ENCODE data around the gene CERS6.

The CERS6 gene

DNA sequence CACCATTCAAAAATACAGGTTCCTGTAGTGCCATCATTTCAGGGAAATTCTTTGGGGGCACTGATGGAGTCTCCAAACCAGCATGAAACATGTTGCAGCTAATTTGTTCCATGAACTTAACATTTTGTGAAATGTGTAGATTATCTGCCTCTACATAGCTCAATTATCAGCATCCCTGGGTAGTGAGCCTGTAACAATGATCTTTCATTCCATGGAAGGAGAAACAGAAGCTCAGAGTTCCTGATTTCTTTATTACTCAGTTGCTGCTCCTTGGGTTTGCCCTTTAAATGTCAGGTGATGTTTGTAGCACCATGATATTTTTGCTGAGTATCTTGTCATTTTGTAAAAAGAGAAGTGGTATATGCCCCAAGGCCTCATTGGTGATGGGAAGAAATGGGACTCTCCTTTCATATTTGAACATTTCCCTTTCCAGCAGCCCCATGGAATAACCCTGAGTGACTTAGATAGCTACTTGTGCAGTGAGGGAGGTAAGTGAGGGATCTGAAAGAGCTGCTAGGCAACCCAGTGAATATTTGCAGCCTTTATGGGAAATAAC, 146.9 kb downstream of the CERS6 start:
- DNase-seq (ENCODE audit: low spot score): no peak

DNA sequence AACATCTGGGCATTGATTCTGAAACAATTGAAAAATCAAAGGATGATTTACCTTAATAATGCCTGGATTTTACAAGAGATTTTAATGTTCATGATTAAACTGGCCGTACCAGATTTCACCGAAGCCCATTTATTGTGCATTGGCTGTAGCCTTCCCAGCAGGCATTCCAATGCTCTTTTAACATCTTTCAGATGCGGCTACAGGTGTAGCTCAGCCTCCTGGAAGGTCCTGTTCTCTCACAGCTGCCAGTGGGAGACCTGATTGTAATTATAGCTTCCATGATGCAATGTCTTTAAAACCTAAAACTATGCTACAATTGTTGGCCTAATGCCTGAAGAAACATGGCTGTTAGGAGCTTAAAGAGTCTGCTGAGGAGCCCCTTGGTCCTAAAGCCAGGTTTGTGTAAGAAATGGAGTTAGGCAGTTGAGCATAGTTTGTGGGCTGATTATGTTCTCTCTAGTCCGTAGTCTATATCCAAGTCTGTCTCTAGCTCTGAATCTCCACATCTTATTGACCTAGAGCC, 147.4 kb downstream of the CERS6 start:
- DNase-seq (ENCODE audit: low spot score): no peak

DNA sequence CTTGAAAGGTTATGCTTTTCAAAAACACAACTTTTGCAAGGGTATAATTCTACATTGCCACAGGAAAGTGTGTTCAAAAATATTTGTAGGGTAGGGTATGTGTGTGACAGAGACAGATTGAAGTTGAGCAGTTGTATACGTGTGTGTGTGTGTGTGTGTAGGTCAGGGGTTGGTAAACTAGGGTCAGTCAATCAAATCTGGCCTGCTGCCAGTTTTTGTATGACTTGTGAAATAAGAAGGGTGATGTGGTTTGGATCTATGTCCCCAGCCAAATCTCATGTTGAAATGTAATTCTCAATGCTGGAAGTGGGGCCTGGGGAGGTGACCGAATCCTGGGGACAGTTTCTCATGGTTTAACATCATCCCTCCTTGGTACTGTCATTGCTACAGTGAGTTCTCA, 148.2 kb downstream of the CERS6 start:
- no peak for DNase-seq (ENCODE audit: low spot score)

DNA sequence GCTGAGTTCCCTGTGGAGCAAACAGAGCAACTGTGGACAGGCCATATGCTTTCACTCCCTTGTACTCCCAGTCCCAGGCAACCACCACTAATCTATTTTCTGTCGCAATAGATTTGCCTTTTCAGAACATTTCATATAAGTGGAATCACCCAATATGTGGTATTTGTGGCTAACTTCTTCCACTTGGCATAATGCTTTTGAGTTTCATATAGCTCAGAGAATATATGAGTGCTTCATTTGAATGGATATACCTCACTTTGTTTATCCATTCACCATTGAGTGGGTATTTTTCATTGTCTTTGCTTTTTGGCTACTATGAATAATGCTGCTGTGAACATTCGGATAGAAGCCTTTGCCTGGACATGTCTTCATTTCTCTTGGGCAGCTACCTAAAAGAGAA, 151.9 kb downstream of the CERS6 start:
- no peak for DNase-seq (ENCODE audit: low spot score)

DNA sequence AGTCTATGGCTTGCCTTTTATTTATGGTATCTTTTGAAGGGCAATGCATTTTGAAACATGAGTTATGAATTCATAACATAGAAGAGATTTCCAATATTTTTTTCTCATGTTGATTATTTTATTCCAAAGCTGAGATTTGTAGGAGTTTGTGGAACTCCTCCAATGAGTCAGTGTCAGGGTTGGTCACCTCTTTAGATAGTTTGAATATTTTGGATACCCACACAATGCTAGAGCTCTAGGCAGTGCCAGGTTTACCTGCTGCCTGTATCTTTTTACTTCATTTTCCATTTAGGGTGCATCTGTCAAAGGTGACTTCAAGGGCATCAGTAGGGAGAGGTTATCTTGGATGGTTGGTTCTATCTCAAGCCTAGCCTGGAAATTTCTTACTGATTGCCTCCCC, 152.7 kb downstream of the CERS6 start:
- no peak for DNase-seq (ENCODE audit: low spot score)

DNA sequence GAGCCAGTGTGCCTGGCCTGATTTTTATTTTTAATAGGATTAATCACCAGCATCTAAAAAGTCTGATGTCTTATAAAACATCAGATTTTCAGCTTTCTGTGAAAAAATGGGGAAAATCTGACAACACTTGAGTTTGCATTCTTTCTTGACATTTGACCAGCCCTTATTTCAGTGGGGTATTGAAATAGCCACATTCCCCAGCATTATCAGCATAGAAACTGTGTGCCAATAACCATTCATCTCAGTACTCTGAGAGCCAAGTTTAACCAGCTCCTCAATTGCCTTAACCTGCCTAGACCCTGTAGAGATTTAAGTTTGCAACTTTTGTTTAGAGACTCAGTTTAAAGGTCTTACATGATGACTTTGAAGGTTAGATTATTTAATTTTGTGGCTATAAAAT, 155.0 kb downstream of the CERS6 start:
- no peak for DNase-seq (ENCODE audit: low spot score)

DNA sequence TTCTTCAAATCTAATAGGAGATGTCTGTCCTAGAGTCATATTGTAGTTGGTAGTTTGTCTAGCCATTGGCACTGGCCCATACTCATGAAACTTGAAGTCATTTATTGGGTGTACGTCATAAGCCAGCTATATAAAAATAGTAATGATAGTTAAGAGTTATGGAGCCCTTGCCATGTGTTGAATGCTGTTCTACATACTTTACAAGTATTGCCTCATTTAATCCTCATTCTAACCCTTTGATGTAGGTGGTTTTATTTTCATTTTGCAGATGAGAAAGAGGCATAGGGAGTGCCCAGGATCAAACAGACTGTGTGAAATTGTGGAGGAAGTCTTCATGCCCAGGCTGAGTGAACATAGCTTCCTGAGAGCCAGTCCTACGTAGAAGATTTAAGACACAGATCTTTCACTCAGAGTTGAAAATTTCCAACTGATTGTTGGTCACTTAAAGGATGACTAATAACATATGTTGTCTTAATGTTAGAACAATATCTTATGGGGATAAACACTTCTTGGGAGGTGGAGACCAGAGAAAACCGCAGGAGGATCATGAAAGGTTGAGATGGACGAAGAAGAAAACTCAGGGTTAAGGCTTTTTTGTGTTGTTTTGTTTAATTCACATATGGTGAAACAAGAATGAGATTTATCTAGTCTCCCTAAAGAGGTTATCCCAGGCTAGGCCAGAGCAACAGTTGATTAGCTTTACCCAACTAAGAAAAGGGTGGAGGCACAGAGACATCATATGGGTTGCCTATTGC, 156.0 kb downstream of the CERS6 start:
- no peak for DNase-seq (ENCODE audit: low spot score)

DNA sequence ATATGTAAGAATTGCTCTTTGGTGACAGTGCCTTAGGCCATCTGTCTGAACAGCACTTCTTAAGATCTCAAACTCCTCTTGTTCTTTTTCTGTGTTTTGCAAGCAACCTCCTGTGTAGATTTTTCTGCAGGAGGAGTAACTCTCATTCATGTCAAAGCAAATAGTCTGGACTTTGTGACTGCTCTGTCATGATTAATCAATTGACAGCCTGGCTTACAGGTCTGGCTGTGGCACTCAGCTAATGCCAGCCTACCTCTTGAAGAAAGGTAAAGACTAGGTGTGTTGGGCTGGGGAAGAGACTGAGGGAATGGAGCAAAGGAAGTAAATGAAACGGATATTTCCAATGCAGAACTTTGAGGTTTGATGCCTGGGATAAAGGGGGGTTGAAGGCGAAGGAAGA, 156.6 kb downstream of the CERS6 start:
- DNase-seq (ENCODE audit: low spot score): no peak

DNA sequence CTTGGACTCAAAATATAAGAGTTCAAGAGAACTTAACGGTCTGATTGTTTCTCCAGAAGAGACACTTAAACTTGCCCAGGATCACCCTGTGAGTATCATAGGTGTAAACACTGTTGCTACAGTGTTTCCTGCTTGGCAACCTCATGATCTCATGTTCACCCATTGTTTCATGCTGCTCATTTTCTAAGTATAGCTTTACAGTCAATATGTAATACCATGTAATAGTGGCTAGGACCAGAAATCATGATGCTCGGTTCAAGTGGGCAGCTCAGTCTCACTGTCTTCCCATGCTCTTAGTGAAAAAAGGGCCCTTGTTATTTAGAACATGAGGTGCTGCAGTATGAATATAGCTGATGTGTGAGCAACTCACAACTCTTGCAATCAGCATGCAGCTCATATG, 157.5 kb downstream of the CERS6 start:
- no peak for DNase-seq (ENCODE audit: low spot score)

DNA sequence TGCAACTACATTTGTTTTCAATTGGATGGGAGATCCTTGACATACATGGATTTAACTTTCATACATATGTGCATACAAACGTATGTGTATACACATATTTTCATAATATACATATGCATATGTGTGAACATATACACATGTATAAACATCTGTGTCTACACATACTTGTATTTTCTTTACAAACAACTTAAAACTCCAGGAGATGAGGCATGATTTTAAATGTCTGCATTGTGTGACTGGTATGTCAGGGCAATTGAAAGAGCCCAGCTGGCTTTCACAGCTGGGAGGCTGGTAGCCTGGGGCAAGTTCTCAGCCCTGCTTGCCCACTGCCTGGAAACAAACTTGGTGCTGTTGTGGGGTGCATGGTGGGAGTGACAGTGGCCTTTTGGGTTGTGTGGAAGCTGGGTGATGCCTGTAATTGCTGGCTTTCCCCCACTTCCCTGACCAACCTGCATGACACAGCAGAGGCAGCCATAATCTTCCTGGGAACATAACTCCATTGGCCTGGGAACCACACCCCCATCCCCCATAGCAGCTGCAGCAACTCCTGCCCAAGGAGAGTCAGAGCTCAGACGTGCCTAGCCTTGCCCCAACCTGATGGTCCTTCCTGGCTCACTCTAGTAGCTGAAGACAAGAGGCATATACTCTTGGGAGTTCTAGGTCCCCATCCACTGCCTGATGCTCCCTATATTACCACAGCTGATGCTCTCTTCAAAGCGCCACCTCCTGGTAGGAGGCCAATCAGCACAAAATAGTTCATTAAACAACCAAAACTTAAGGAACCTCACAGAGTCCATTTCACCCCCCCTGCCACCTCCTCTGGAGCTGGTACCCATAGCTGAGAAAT, 158.3 kb downstream of the CERS6 start:
- no peak for DNase-seq (ENCODE audit: low spot score)

DNA sequence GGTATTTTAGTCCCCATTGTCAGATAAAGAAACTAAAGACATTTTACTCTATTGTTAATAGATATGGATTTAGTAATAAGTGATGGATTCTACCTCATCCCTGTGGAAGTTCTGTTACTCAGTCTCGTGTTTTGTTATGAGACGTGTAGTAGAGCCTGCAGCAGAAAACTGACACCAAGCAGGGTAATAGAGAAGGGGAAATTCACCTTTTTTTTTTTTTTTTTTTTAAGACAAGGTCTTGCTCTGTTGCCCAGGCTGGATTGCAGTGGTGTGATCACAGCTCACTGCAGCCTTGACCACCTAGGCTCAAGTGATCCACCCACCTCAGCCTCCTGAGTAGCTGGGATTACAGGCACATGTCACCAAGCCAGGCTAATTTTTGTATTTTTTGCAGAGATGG, 164.5 kb downstream of the CERS6 start:
- DNase-seq (ENCODE audit: low spot score): no peak

DNA sequence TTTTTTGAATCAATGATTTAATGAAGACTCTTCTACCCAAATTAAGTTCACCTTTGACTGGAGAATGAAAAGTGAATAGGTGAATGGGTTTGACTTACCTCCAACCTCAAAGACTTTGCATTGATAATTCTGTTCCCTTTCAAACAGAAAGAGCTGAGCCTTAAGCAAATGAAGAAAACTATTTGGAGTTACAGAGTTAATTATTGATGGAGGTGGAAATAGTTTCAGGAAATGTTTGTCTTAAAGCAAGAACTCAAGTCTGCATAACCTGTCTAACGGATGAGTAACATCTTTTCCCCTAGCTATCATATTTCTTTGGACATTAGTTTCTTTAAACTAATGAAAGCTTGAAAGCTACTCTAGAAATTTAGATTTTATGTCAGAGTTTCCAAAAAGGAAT, 166.5 kb downstream of the CERS6 start:
- DNase-seq (ENCODE audit: low spot score): no peak

DNA sequence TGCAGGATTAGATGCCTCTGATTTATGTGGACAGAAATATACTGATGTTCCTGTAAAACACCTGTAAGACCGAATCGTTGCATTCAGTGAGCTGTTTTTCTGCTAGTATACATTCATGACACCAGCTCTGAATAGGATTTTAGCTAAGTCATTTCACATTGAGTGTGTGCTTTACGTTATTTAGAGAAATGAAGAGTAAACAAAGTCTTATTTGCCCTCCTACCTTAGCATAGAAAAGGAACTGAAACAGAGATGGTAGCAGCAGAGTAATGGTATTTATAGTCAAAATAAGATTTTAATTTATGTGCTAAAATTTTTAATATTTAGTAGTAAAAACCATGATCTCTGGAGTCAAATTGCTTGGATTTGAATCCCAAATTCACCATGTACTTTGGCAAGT, 168.0 kb downstream of the CERS6 start:
- no peak for DNase-seq (ENCODE audit: low spot score)

DNA sequence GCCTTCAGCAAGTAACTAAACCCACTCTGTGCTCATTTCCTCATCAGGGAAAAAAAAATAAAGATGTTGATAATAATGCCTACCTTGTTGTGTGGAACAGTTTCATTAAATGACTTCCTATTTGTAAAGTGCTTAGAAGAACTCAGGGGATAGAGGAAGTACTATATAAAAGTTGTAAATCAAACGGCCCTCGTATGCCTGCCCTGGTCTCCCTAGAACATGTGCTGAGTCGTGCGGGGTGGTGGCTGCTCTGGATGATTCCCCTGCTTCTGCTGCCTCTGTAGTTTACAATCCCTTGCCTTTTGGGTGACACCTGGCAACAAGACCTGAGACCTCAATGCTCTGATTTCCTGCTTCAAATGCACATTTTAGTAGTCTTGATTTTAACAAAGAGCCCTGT, 170.0 kb downstream of the CERS6 start:
- DNase-seq (ENCODE audit: low spot score): no peak

DNA sequence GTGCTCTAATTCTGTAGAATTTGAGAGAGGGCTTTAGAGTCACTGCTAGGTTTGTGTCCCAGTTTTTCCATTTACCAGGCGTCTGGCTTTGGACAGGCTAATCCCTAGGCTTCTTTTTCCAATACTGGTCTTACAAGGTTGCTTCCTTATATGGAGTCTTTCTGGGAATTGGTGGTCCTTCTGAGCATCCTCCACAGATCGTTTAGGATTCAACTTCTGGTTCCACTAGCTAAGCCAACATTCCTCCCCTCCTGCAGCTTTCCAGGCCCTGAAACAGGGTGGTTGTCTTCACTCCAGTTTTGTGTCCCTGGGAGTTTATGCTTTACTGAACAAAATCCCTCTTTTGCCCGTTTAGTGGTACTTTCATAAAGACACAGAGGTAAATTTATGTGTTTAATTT, 170.6 kb downstream of the CERS6 start:
- DNase-seq (ENCODE audit: low spot score): no peak

DNA sequence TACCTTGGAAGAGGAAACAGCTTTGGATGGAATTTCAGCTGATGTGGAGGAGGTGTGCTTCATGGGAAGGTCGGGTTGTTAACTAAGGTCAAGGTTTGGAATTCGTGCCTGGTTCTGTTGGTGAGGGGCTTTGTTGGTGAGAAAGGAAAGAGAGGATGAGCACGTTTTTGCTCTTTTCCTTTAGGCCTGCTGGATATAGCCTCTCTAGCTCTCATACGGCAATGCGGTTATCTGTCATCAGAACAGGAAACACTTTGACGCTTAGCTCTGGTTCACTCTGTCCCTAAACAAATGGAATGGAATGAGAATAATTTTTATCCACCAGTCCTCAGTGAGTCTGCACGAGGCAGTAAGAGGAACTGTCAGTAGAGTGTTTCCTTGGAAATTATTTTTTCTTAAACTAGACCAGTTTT, 176.6 kb downstream of the CERS6 start:
- no peak for DNase-seq (ENCODE audit: low spot score)

DNA sequence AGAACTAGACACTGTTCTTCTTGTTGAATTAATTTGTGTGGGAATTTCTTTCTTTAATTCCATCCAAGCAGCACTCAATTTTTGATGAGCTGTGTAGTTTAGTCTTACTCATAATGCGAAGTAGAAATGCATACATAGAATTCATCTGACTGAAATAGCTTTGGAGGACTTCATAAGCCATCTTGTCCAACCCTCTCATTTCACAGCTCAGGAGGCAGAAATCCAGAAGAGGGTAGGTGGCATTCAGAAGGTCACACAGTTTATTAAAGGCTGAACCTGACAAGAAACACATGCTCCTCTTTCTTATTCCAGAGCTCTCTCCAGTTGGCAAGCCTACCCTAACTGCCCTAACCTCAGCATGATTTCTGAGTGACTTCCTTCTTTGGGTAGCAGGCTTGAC, 177.1 kb downstream of the CERS6 start:
- DNase-seq (ENCODE audit: low spot score): no peak

DNA sequence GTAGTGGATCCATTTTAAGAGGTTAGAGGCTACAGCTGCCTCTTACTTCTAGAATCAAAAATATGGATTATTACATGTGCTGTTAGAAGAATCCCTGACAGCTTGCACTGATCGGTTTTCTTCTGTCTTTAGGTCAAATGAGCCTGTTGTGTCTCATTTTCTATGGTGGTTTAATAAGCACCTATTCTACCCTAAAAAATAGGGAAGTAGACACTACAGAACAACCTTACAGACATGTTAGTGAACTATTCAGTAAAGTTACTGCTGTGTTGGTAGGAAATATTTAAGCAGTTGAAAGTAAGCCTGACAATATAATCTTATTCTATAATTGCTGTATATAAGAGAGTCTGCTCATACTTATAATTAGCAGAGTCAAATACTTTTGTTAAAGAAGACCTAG, 177.8 kb downstream of the CERS6 start:
- no peak for DNase-seq (ENCODE audit: low spot score)

DNA sequence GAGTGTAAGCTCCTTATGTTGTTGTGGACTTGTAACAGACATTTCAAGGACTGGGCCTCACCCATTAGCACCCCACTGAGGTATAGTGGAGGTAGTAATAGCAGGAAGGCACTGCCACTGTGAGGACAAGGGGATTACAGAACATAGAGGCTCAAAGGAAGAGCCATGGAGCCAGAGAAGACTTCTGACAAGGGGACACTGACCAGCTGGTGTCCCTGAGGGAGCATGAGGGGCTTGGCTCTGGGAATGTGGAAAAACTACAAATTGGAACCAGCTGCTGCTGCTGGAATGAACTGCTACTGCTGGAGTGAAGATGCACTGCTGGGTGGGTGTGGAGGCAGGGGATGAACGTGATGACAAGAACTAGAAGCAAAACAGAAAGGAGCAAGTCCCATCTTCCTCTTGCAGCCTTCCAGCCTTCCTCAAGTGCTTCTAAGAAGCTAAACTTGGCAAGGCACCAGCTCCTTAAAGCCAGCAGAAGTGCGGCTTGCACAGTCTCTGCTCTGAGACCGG, 179.0 kb downstream of the CERS6 start:
- DNase-seq (ENCODE audit: low spot score): no peak

DNA sequence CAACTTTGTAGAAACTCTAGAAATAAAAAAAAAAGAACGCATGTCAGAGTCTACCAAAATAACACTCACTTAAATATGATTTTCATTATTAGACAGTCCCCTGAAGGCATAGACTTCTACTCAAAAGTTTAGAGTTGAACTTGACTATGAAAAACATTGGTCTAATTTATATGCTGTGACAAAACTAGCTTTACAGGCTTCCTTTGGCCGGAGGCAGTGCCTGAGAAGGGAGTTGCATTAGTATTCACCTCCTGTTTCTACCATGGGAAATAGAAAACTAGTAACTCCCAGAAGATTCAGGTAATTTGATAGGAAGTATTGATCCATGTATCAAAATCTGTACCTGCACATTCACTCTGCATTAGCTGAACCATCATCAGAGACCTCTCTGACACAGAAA, 182.9 kb downstream of the CERS6 start:
- DNase-seq (ENCODE audit: low spot score): no peak

DNA sequence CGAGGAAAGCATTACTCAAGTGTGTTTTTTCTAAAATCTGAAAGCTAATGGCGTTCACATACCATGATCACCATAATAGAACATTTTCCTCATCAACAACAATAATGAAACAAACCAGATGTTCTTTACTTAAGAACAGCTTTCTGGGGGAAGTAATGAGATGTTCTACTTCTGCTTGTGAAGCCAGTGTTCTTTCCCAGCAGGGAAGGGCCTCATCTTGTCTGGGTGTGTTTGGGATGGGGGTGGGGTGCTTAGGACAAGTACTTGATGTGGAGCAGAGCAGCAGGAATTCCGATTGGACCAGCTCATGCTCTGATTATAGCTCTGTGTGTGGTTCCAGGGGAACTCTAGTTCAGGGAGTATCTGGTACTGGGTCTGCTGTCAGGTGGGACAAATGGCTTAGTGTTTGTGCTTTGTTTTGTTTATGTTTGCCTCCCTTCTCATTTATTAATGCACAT, 183.4 kb downstream of the CERS6 start:
- DNase-seq (ENCODE audit: low spot score): no peak

DNA sequence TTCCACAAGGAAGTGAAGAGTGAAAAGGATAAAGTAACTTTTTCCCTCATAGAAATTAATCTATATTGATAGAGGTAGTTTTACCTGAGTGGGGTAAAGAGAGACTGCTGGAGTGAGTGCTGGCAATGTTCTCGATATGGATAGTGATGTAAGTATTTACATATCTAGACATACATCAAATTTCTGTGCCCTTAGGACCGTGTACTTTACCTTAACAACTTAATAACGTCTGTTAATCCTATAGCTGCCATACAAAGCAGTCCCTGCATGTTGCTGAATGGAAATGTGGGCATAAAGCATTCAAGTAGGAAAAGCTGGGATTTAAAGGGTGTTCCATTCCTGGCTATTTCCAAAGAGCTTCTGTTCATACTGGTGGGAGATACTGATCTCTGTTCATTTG, 184.0 kb downstream of the CERS6 start:
- DNase-seq (ENCODE audit: low spot score): no peak

DNA sequence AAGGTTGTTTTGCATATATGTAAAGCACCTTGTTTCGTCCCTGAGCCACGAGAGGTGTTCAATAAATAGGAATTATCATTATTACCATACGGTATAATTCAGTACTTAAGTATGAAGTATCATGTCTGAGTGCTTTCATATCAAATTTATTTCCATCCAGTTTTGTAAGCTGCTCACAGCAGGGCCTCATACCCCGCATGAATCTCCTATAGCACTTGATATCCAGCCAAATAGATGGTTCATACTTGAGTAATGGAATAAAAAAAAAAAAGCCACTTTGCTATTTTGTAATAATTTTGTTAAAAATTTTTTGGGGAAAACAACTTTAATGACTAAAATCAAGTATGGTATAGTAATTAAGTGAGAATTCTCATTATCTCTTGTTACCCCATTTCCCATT, 185.6 kb downstream of the CERS6 start:
- no peak for DNase-seq (ENCODE audit: low spot score)

Data from D341Med (cell line).